Neural cell (in vitro differentiated cells): ENCODE measurements around the gene SCFD1. TPM values are rescaled to one million over a fixed set of nuclear protein-coding genes. Genes with fewer than 3 reads are reported as not detected.

Experiments used
- H2AFZ ChIP-seq: fragments of 200-600, 300-800 bp; sonication (generic), shearing (Covaris generic); 2 replicates; pipeline ENCODE4 v1.6.0; 2014; ENCODE audit warnings: low read depth, mild to moderate bottlenecking, antibody characterized with exemption, low read length, moderate library complexity
- H3F3A ChIP-seq: fragments of 200-600 bp; shearing (Covaris generic); 2 replicates; pipeline ENCODE4 v1.6.1; 2016; ENCODE audit warnings: mild to moderate bottlenecking, moderate library complexity, mixed read lengths, antibody characterized with exemption, low read length; ENCODE audit not compliant: insufficient read depth, poor library complexity, severe bottlenecking
- H3K27ac ChIP-seq: fragments of 200-600, 300-800 bp; sonication (generic), shearing (Covaris generic); 2 replicates; pipeline ENCODE4 v1.5.1; 2014; ENCODE audit warnings: mild to moderate bottlenecking, low read length, moderate library complexity
- H3K27me3 ChIP-seq: fragments of 300-800, 200-600 bp; sonication (generic), shearing (Covaris generic); 2 replicates; pipeline ENCODE4 v1.6.0; 2014; ENCODE audit warnings: mild to moderate bottlenecking, low read depth, low read length, moderate library complexity; ENCODE audit not compliant: insufficient read depth
- H3K36me3 ChIP-seq: fragments of 300-800, 200-600 bp; sonication (generic), shearing (Covaris generic); 2 replicates; pipeline ENCODE4 v1.5.1; 2014; ENCODE audit warnings: mild to moderate bottlenecking, antibody characterized with exemption, low read length, moderate library complexity; ENCODE audit not compliant: insufficient read depth
- H3K4me2 ChIP-seq: fragments of 300-800, 200-600 bp; sonication (generic), shearing (Covaris generic); 2 replicates; pipeline ENCODE4 v1.6.0; 2014; ENCODE audit warnings: mild to moderate bottlenecking, low read length
- H3K4me3 ChIP-seq: fragments of 300-800, 200-600 bp; sonication (generic), shearing (Covaris generic); 2 replicates; pipeline ENCODE4 v1.5.1; 2014; ENCODE audit warnings: mild to moderate bottlenecking, low read length, moderate library complexity
- H3K79me2 ChIP-seq: fragments of 200-600 bp; shearing (Covaris generic); replicated peaks from 2 replicates; pipeline ENCODE4 v1.6.0; 2014; ENCODE audit warnings: mild to moderate bottlenecking, low read length, moderate library complexity; ENCODE audit not compliant: insufficient read depth
- H3K9ac ChIP-seq: fragments of 300-800, 200-600 bp; sonication (generic), shearing (Covaris generic); 2 replicates; pipeline ENCODE4 v1.6.1; 2016; ENCODE audit warnings: mild to moderate bottlenecking, low read length, mixed read lengths
- H3K9me2 ChIP-seq: fragments of 200-600 bp; shearing (Covaris generic); 2 replicates; pipeline ENCODE4 v1.6.1; 2016; ENCODE audit warnings: mild to moderate bottlenecking, low read length, mixed read lengths; ENCODE audit not compliant: insufficient read depth
- H3K9me3 ChIP-seq: fragments of 200-600, 300-800 bp; sonication (generic), shearing (Covaris generic); 2 replicates; pipeline ENCODE4 v1.6.1; 2016; ENCODE audit warnings: mild to moderate bottlenecking, mixed run types, low read length, moderate library complexity, mixed read lengths
- H4K20me1 ChIP-seq: fragments of 200-600 bp; shearing (Covaris generic); 2 replicates; pipeline ENCODE4 v1.6.1; 2016; ENCODE audit warnings: mild to moderate bottlenecking, mixed run types; ENCODE audit not compliant: insufficient read depth
- CTCF ChIP-seq: fragments of 450-650 bp; IDR thresholded peaks from 2 replicates; pipeline ENCODE4 v1.5.1; 2014; ENCODE audit warnings: antibody characterized with exemption, mild to moderate bottlenecking, moderate library complexity; ENCODE audit not compliant: poor library complexity, severe bottlenecking
- EP300 ChIP-seq: fragments of 450-650 bp; conservative IDR thresholded peaks from 2 replicates; pipeline ENCODE4 v1.6.1; 2014; ENCODE audit warnings: antibody characterized with exemption, mild to moderate bottlenecking, moderate library complexity; ENCODE audit not compliant: poor library complexity, severe bottlenecking
- EZH2 ChIP-seq: fragments of 200-600, 300-800 bp; shearing (Covaris generic), sonication (generic); IDR thresholded peaks from 2 replicates; pipeline ENCODE4 v1.6.1; 2014; ENCODE audit warnings: antibody characterized with exemption, low read length, borderline replicate concordance, mild to moderate bottlenecking; ENCODE audit not compliant: insufficient read depth, poor library complexity, severe bottlenecking
- MXI1 ChIP-seq: fragments of 450-650 bp; conservative IDR thresholded peaks from 2 replicates; pipeline ENCODE4 v1.6.1; 2014; ENCODE audit warnings: antibody characterized with exemption, mild to moderate bottlenecking; ENCODE audit not compliant: poor library complexity, severe bottlenecking
- POLR2AphosphoS5 ChIP-seq: IDR thresholded peaks from 2 replicates; pipeline ENCODE4 v1.6.1; 2012
- RAD21 ChIP-seq: fragments of 450-650 bp; conservative IDR thresholded peaks from 2 replicates; pipeline ENCODE4 v1.6.1; 2014; ENCODE audit warnings: antibody characterized with exemption, mild to moderate bottlenecking, moderate library complexity
- REST ChIP-seq: IDR thresholded peaks from 2 replicates; pipeline ENCODE4 v1.6.1; 2012; ENCODE audit warnings: borderline replicate concordance
- SMC3 ChIP-seq: fragments of 450-650 bp; conservative IDR thresholded peaks from 2 replicates; pipeline ENCODE4 v1.6.1; 2014; ENCODE audit warnings: antibody characterized with exemption, mild to moderate bottlenecking, moderate library complexity; ENCODE audit not compliant: poor library complexity
- TAF1 ChIP-seq: IDR thresholded peaks from 2 replicates; pipeline ENCODE4 v1.6.1; 2012; ENCODE audit warnings: low read depth
- polyA plus RNA-seq: library from polyadenylated mRNA; depleted of rRNA; stranded (reverse); fragments of >200 nt; gene quantifications from 2 replicates; pipeline ENCODE4 v1.2.3, GENCODE V29; 2014

The SCFD1 gene
- polyA plus RNA-seq, 1 donor from 2014 or later, result 99.4 TPM

- Histone ChIP-seq H3F3A (no peaks in the 10 kb centered on the region), H2AFZ (no peak overlapping the region), H3K27ac (no peak overlapping the region), H3K79me2 (peaks cover 20% of the 10 kb centered on the region), H3K4me3 (no peak overlapping the region), H3K4me2 (no peak overlapping the region), H3K9me3 (no peaks in the 10 kb centered on the region), H3K9ac (no peak overlapping the region), H3K36me3 (peaks cover 10% of the 10 kb centered on the region), H3K9me2 (no peaks in the 10 kb centered on the region), H4K20me1 (no peaks in the 10 kb centered on the region), H3K27me3 (no peaks in the 10 kb centered on the region)
- TF ChIP-seq TAF1 (no peak), EP300 (no peak), EZH2 (no peak), RAD21 (no peak)
These were observed 10.6 kb downstream of the SCFD1 start for GRCh38 chr14:30632730-30633129.

DNA sequence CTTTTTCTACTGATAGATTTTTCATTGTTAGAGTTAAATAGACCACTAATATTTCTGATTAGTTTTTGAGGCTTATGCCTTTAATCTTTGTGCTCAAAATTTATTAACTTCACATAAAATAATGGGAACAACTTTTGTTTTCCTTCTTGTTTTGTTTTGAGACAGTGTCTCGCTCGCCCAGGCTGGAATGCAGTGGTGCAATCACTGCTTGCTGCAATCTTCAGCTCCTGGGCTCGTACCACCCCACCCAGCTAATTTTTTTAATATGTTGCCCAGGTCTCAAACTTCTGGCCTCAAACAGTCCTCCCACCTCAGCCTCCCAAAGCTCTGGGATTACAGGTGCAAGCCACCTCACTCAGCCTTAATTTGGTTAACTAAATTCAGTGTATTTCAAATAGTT lies 16.8 kb downstream of the SCFD1 start:
- Histone ChIP-seq H4K20me1 (no peaks in the 10 kb centered on the region), H3K9ac (no peak overlapping the region), H3K36me3 (peaks cover 10% of the 10 kb centered on the region), H2AFZ (no peak overlapping the region), H3K27ac (no peak overlapping the region), H3K4me3 (no peak overlapping the region), H3K27me3 (no peaks in the 10 kb centered on the region), H3K9me2 (no peaks in the 10 kb centered on the region), H3K4me2 (no peak overlapping the region), H3K79me2 (peaks cover 7% of the 10 kb centered on the region), H3K9me3 (peaks cover under 1% of the 10 kb centered on the region), H3F3A (no peaks in the 10 kb centered on the region)
- TF ChIP-seq CTCF (no peak), EZH2 (no peak), REST (no peak), TAF1 (no peak), POLR2AphosphoS5 (no peak), EP300 (no peak), MXI1 (no peak), SMC3 (no peak), RAD21 (no peak)
